K562 (cell line): ENCODE measurements around the gene DAPK1.

Source experiments
- ATF2 ChIP-seq: sonication (generic); formaldehyde crosslinking; IDR thresholded peaks from 2 replicates; pipeline ENCODE4 v1.8.1; 2022; ENCODE audit warnings: missing genetic modification reagents
- EZH2 ChIP-seq: IDR thresholded peaks from 2 replicates; pipeline ENCODE4 v1.6.1; 2012; ENCODE audit warnings: low read depth, mild to moderate bottlenecking, inconsistent platforms, low read length, borderline replicate concordance
- IRF1 ChIP-seq: sonication (generic); formaldehyde crosslinking; IDR thresholded peaks from 2 replicates; pipeline ENCODE4 v1.8.0; 2022; ENCODE audit warnings: missing genetic modification reagents, mild to moderate bottlenecking, borderline replicate concordance
- KLF6 ChIP-seq: fragments of 250-450 bp; sonication (Bioruptor Pico); IDR thresholded peaks from 2 replicates; pipeline ENCODE4 v1.4.0; 2020; ENCODE audit warnings: mild to moderate bottlenecking, moderate library complexity, borderline replicate concordance
- TEAD1 ChIP-seq, 2 experiments: fragments of 450-650 bp in 1 of 2; sonication (generic) in 1 of 2; formaldehyde crosslinking; IDR thresholded peaks; 2 replicates each; pipeline versions ENCODE4 v1.4.0 to v1.8.0; 2020 to 2022; ENCODE audit warnings: mild to moderate bottlenecking in 2 of 2, missing genetic modification reagents in 1 of 2
- UBTF ChIP-seq, 2 experiments: IDR thresholded peaks; 2 replicates each; pipeline ENCODE4 v1.6.1; 2012; ENCODE audit warnings: improper control_type of control experiment in 2 of 2, low read depth in 2 of 2, low read length in 2 of 2, borderline replicate concordance in 1 of 2
- ZC3H11A ChIP-seq: IDR thresholded peaks from 2 replicates; pipeline ENCODE4 v1.6.1; 2012; ENCODE audit warnings: low read depth, low read length, improper control_type of control experiment

- no peak for TF ChIP-seq ATF2 (CRISPR knock-in tag)
- no peak for TF ChIP-seq EZH2
- TF ChIP-seq UBTF (IDR thresholded peaks at IDR 0.05; ENCODE audit: borderline replicate concordance in 1 of 2, low read depth in 2 of 2, low read length in 2 of 2), result no peak
- no peak for TF ChIP-seq KLF6 (CRISPR knock-in tag)
- TF ChIP-seq TEAD1 (CRISPR knock-in tag; IDR thresholded peaks at IDR 0.05), result no peak
- no peak for TF ChIP-seq ZC3H11A
- TF ChIP-seq IRF1 (CRISPR knock-in tag), result no peak
Measured at GRCh38 chr9:87533271-87533670, 35.6 kb downstream of the DAPK1 start.
